ENCODE data around the gene CFAP58.

The CFAP58 gene

GRCh38 chr10:104353325-104354048 lies at the start of gene CFAP58:
TSS of gene CFAP58 (plus strand) at chr10:104353833. CDS start at chr10:104353898, 65 bp downstream.
- peak; percentile 73 to 90 (median 88) for DNase-seq (ENCODE audit: low read depth in 3 of 3)

GRCh38 chr10:104304356-104304745 lies 49.3 kb upstream of the CFAP58 start:
- no peak for DNase-seq (ENCODE audit: low read depth in 3 of 3)

GRCh38 chr10:104304927-104305326 lies 48.7 kb upstream of the CFAP58 start:
- no peak for DNase-seq (ENCODE audit: low read depth in 3 of 3)

- no peak for DNase-seq (ENCODE audit: low read depth in 3 of 3)
Observed at GRCh38 chr10:104306897-104307296, 46.7 kb upstream of the CFAP58 start.

GRCh38 chr10:104307576-104308438 lies 45.8 kb upstream of the CFAP58 start:
- no peak for DNase-seq (ENCODE audit: low read depth in 3 of 3)

GRCh38 chr10:104308439-104308903 lies 45.2 kb upstream of the CFAP58 start:
- DNase-seq (ENCODE audit: low read depth in 3 of 3) = no peak

- DNase-seq (ENCODE audit: low read depth in 3 of 3) = no peak
Observed at GRCh38 chr10:104309980-104310978, 43.4 kb upstream of the CFAP58 start.

- DNase-seq (ENCODE audit: low read depth in 3 of 3) = no peak
Observed at GRCh38 chr10:104311184-104311720, 42.4 kb upstream of the CFAP58 start.

GRCh38 chr10:104314591-104315485 lies 38.8 kb upstream of the CFAP58 start:
- no peak for DNase-seq (ENCODE audit: low read depth in 3 of 3)

GRCh38 chr10:104315486-104315921 lies 38.1 kb upstream of the CFAP58 start:
- DNase-seq (ENCODE audit: low read depth in 3 of 3) = no peak

GRCh38 chr10:104316321-104317099 lies 37.1 kb upstream of the CFAP58 start:
- DNase-seq (ENCODE audit: low read depth in 3 of 3) = no peak

- no peak for DNase-seq (ENCODE audit: low read depth in 3 of 3)
Observed at GRCh38 chr10:104317269-104317710, 36.3 kb upstream of the CFAP58 start.

- no peak for DNase-seq (ENCODE audit: low read depth in 3 of 3)
Observed at GRCh38 chr10:104317726-104318299, 35.8 kb upstream of the CFAP58 start.

- no peak for DNase-seq (ENCODE audit: low read depth in 3 of 3)
Observed at GRCh38 chr10:104318326-104318725, 35.3 kb upstream of the CFAP58 start.

- no peak for DNase-seq (ENCODE audit: low read depth in 3 of 3)
Observed at GRCh38 chr10:104318810-104319741, 34.6 kb upstream of the CFAP58 start.

GRCh38 chr10:104321226-104321625 lies 32.4 kb upstream of the CFAP58 start:
- DNase-seq (ENCODE audit: low read depth in 3 of 3) = no peak

- no peak for DNase-seq (ENCODE audit: low read depth in 3 of 3)
Observed at GRCh38 chr10:104321725-104322415, 31.8 kb upstream of the CFAP58 start.

Measured in stimulated activated CD4-positive, alpha-beta T cell treated with anti-CD3 and anti-CD28 coated beads, TNF-alpha, amount 100 ng/mL, for 4 hours (primary cell).